ENCODE measurements around the gene DCUN1D3.
"Not testable (repeated sequence)": the region's sequence is repeated elsewhere in the genome, so short reads cannot be mapped to it uniquely, and the experiment has no call there.

DCUN1D3 gene

DNA sequence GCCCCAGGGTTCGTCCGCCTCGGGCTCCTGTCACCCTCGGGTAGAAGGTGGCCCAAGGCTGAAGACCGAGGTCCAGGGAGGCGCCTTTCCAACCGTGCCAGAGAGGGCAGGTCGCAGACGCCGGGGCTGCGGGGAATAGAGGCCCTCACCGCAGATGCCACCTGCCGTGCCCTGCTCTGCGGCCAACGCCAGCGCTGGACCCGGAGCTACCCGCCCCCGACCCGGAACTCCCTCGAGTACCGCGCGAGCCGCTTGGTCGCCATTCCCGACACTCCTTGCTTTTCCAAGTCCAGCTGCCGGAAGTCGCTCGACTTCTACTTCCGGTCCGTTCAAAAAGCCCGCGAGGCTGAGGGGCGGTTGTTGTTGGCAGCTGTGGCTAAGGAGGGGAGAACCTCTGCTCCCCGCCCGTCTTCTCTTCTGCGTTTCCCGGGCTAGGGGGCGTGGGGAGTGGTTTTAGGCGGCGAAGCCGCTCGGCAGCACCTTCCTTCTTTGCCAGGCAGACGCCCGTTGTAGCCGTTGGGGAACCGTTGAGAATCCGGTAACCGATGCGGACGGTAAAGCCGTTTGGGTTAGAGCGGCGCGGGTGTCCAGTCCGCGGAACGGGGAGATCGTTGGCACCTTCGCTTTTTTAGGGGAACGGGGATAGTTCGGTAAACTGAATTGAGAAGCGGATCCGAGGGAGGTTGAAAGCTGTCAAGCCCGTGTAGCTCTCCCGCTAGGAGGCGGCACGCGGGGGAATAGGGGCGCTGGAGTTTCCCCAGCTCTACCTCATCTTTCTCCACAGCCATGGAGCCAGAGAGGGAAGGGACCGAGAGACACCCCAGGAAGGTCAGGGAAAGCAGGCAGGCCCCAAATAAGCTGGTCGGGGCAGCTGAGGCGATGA is 93.7 kb downstream of the DCUN1D3 start, which contains the start of the genes ERI2 and REXO5:
TSS of gene ERI2 (minus strand) at position 305 of the 883 bp plus-strand sequence. CDS start at position 263, 42 bp downstream.
TSS of gene REXO5 (plus strand) at position 360 of the 883 bp plus-strand sequence. CDS start at position 787, 427 bp downstream.
- peak; percentile 80 for TF ChIP-seq POLR2A (IDR thresholded peaks at IDR 0.05; ENCODE audit: low read depth, low read length)
- peak; percentile 75; the same call in 1 of the 2 replicates for TF ChIP-seq POLR2AphosphoS5 (IDR thresholded peaks at IDR 0.05; ENCODE audit: low read depth, low read length)
- peak; percentile 89 for TF ChIP-seq TAF1 (IDR thresholded peaks at IDR 0.05; ENCODE audit: borderline replicate concordance, low read depth, low read length)
- DNase-seq (ENCODE audit: insufficient read length) (peak; percentile 83), FAIRE-seq (peak; percentile 71)

DNA sequence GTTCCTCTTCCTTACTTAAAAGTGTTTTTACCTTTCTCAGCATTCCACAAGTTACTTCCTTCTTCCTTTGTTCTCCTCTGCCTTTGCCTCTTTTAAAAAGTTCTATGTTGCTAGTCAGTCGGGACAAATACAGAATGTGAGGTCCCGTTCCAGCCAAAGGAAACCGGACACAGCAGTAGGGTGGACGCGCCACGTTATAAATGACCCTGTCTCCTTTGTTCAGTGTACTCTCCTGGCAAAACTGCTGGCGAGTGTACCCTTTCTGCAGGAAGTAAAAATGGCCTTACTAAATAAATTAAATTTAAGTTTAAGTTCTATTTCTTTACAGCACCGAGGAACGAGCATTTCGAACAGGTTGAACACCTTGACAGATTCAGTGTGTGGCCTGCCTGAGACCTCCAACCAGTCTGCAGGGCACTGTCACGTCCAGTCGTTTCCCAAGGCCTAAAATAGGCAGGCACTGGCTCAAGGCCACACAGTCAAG is 94.4 kb downstream of the DCUN1D3 start:
- FAIRE-seq; DNase-seq (ENCODE audit: insufficient read length): not testable (repeated sequence)

Data from GM12892 (cell line).